Stimulated activated CD8-positive, alpha-beta memory T cell treated with anti-CD3 and anti-CD28 coated beads, Interleukin-12 subunit alpha, Interleukin-12 subunit beta, amount 100 ng/mL, for 24 hours (primary cell): ENCODE data around the gene MYRFL.
"Not testable (repeated sequence)": the region's sequence is repeated elsewhere in the genome, so short reads cannot be mapped to it uniquely, and the experiment has no call there.

ENCODE experiments used
- DNase-seq: peaks from one replicate; pipeline ENCODE4 v3.0.0-alpha.2; 2020; ENCODE audit errors: extremely low read depth

Gene MYRFL

DNA sequence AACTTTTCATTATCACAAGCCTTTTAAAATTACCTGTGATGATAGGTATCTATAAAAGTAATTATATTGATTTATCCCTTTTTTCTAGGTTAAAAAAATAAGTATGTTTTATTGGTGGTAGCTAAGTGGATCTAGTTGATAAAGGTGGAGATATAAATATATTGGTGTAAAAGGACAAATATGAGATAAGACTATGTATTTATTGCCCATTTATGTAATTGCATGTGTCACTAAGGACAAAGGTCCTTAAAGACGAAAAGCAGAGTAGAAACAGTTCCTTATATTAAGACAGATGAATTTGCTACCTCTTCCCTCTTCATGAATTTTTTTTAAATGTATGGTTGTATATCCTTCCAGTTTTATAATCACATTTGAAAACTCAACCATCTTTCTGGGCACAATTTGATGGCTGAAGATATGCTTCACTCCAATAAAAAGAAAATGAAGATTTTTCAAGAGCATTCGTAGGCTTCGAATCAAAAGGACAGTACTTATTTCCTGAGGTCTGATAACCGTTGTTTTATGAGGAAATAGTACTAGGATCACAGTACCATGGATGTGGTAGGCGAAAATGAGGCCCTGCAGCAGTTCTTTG lies at the start of gene MYRFL:
TSS of gene MYRFL (plus strand) at position 262 of the 595 bp plus-strand sequence. CDS start at position 553, 291 bp downstream.
- DNase-seq = no peak

DNA sequence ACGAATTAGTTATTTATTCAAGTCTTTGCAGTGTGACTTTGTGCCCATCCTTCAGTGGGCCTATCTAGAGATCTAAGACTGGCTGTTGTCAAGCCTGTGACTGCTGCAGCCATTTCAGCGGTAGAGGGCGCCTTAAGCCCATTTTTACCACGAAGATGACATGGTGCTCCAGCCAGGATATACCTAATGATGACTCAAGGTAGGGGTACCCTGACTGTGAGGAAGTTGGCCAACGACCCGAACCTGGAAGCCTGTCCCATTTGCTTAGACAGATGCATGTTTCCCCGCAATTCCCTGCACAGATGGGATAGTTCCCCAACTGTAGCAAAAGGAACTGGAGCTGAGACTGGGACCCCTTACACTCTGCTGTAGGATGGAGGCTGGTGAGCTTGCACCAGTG lies 45.1 kb upstream of the MYRFL start:
- no peak for DNase-seq

DNA sequence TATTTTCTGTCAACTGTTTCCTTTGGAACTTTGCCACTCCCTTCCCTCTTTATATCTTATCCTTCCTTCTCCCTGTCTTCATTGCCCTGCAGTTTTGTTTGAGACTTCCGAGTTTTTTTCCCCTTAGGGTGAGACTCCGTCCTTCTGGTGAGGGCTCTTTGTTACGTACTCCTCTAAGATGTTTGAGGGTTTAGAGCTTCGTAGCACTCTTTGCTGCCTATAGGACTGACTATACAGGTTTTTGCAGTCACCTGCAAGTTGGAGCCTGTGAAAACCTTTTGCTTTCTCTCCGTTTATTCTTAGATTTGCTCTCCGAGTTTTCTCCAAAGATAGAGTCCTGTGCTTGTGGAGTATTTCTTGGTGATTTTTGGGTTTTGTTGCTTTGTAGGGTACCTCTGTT lies 41.7 kb upstream of the MYRFL start:
- no peak for DNase-seq

- DNase-seq = no peak
These were observed 35.7 kb upstream of the MYRFL start for GRCh38 chr12:69789351-69789750.

DNA sequence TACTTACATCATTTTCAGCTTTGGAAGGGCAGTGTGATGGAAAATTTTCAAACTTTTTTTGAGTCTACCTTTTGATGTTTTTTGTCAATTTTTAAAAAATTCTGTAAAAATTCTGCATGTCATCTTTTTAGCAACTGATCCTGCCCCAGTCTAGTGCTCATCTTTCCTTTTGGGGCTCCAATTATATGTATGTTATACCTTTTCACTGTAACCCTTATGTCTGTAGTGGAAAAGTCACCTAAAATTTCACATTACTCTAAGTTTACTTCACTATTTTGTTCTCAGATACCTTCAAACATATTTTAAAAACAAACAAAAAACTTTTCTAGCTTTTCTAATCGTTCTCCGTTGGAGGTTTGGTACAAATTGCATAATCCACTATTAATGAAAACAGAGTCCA lies 32.5 kb upstream of the MYRFL start:
- DNase-seq = no peak

GRCh38 chr12:69807101-69807897 lies 17.7 kb upstream of the MYRFL start:
- DNase-seq = not testable (repeated sequence)

- no peak for DNase-seq
These were observed 14.0 kb upstream of the MYRFL start for GRCh38 chr12:69810870-69811498.

GRCh38 chr12:69816082-69816481 lies 8.9 kb upstream of the MYRFL start:
- no peak for DNase-seq

- no peak for DNase-seq
These were observed 4.0 kb upstream of the MYRFL start for GRCh38 chr12:69821032-69821455.

DNA sequence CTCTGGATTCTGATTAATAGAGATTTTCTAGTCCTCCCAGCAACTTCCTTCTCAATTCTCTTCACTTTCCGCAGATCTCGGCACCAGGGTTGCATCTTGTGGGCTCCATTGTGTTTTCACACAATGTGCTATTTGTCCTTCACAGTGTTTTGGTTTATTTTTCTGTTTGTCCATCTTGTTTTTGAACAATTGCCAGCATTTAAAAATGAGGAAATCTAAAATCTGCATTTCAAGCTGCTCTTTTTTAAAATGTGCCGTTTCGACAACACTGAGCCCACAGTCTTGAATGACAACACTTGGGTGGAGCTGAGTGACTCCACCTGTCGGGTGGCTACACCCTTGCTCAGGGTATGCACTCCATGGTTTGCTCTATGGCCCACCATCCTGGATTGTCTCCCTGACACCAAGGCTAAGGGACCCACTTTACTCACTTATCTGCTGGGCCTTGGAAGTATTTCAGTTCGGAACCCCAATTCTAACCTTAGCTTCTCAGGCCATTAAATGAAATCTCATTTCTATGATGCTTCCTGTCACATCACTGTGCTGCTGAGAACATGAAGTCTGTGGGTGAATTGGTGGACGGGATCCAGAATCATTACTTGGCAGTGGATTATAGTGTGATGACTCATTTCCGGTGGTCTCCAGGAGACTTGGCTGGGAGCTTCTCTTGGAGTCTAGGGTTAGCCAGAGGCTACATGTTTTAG lies 3.4 kb upstream of the MYRFL start:
- DNase-seq = no peak

DNA sequence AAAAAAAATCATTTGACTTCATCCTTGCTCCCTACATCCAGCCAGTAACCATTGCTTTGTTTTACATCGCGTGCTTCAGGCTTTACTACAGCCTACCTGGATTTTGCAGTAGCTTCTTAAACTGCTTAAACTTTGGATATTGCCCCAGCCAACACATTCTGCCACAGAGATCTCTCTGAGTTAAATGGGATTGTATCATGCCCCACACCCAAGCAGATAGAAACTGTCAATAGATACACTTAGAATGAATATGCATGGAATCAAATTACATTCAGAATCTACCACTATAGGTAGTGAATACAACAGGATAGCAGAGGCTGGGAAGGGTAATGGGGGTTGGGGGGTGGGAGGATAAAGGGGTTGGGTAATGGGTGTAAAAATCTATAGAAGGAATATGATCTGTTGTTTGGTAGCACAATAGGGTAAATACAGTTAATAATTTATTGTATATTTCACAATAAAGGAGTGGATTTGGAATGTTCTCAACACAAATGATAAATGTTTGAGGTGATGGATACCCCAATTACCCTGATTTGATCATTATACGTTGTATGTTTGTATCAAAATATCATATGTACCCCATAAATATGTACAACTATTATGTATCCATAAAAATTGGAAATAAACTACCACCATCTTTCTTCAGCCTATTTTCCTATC lies 2.7 kb upstream of the MYRFL start:
- DNase-seq = no peak

DNA sequence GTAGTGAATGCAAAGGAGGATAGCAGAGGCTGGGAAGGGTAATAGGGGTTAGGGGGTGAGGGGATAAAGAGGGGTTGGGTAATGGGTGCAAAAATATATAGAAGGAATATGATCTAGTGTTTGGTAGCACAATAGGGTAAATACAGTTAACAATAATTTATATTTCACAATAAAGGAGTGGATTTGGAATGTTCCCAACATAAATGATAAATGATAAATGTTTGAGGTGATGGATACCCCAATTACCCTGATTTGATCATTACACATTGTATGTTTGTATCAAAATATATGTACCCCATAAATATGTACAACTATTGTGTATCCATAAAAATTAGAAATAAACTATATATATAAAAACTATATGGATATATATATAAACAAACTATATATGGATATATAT lies 999 bp upstream of the MYRFL start:
- no peak for DNase-seq

DNA sequence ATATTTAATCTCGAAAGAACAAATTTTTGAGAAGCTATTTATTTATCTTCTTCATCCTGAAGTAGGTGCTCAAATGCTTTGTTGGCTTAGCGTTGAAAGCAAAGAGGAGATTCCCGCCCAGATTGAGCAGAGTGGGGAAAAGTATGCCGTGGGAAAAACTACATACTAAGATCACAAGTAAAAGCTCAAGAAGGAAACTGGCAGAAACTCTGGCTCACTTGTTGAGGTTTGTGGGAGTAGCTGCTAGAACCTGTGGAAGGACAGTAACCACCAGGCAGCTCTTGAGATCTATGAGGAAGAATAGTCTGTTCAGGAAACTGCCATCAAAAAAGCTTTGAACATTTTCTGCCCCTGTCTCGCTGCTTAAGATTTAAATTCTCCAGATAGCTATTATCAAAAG lies 3.9 kb downstream of the MYRFL start:
- DNase-seq = no peak

DNA sequence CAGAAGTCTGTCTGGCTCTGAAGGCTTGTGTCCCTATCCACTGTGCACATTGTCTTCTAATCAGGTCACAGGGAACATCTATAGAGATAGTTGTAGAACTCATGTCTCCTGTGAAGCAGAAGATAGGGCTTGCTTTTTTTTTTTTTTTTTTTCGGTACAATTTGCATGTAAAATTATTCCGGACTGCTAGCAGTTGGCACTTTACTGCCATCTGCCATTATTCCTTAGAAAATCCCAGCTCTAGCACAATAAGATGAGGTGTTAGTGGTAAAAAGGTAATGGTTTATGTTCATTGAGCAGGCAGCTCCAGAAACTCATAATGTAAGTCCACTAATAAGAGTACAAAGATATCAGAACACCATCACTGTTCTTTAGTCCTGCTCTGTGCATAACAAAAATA lies 8.7 kb downstream of the MYRFL start:
- no peak for DNase-seq

- DNase-seq = no peak
These were observed 9.1 kb downstream of the MYRFL start for GRCh38 chr12:69834147-69834546.

GRCh38 chr12:69834576-69834975 lies 9.5 kb downstream of the MYRFL start:
- no peak for DNase-seq

DNA sequence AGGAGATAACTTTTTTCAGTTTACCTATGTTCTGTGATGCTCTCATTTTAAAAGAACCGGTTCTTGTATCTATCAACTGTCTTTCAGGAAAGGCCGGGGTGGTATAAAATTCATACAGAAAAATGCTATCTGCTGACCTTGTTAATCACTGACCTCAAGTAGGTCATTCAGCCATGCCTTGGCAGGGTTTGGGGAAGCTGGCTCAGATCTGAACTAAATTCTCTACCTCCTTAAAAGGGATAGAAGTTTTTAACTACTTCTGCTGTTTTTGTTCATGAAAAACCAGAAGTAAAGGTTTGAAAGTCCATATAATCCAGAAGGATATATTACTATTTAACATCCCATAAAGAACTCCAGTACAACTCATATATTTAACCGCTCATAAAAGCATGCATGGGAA lies 10.1 kb downstream of the MYRFL start:
- DNase-seq = no peak

GRCh38 chr12:69836015-69836414 lies 11.0 kb downstream of the MYRFL start:
- no peak for DNase-seq

GRCh38 chr12:69837191-69837590 lies 12.2 kb downstream of the MYRFL start:
- no peak for DNase-seq

DNA sequence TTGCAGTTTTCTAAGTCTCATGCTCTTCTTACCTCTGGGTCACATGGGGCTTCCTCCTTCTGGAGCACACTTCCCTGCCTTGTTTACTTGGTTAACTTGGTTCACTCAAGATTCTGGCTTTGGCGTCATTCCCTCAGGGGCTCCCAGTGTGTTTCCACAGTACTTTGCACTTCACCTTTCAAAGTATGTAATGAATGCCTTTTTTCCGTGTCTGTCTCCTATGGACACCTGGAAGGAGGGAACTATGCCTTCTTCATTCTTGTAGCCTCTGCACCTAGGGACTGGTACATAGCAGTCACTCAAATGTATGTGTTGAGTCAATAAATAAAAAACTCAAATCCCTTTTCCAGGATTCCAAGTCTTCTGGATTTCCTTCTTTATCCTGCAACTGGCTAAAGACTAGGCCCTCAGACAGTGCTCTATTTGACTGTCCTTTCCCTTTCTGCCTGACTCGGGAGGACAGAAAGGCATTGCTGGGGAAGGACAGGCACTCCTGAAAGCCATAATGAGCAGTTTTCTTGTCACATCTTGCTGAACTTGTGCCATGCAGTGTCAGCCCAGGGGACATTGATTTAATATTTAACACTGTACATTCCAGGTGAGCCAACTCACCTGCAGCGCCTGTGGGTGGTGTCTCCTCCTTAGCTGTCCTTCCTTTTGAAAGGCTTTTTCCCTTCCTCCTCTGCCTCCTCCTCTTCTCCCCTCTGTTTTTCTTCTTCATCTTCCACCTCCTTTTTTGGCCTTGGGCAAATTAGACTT lies 12.8 kb downstream of the MYRFL start:
- DNase-seq = no peak

GRCh38 chr12:69840727-69841126 lies 15.7 kb downstream of the MYRFL start:
- no peak for DNase-seq
